ENCODE data around the gene SURF1.

SURF1 gene

DNA sequence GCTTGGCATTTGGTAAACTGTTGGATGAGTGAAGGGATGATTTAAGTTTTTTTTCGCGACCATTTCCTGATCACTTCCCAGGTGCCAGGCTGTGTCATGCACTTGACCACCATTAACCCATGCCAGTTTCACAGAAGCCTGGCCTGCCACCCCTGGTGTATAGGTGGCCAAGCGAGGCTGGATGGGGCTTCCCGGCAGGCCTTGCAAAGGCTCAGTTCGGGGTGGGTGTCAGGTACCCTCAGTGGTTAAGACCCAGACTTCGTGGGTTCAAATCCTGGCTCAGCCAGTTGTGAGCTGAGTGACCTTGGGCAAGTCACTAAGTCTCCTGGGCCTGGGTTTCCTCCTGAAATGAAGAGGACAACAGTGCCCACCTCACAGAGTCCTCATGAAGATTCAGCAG lies 10.7 kb downstream of the SURF1 start:
- Histone ChIP-seq H3K79me2 (ENCODE audit: insufficient read depth, low read length) (peaks cover 56% of the 10 kb centered on the region), H3K9ac (ENCODE audit: low read depth, low read length) (0 out of 2 replicates have a peak overlapping the region, but pooled peaks have one; percentile 91), H3K36me3 (ENCODE audit: insufficient read depth, low read length) (peaks cover 81% of the 10 kb centered on the region)

DNA sequence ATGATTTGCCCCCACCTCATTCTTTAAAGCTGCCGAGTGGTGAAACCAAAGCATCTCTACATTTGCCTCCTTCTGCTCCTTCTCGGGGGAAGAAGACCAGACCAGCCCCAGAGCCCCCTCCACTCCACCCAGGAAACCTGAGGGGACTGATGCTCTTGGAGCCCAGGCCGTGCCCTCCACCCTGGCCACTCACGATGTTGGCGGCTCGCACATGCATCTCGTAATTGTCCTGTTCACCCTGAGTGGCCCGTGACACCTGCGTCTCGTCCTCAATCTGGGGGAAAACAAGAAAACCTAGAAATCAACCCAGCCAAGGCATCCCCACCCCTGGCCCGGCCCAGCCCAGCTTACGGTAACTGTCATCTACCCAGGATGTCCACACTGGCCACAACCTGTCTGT lies 11.3 kb downstream of the SURF1 start:
- H3K27me3 ChIP-seq (ENCODE audit: insufficient read depth, low read length, poor library complexity), result no peaks in the 10 kb centered on the region
- H3K9ac ChIP-seq (ENCODE audit: low read depth, low read length), result no peak overlapping the region
- H3K27ac ChIP-seq (ENCODE audit: low read length), result no peak overlapping the region
- H2AFZ ChIP-seq (ENCODE audit: low read depth, low read length), result no peak overlapping the region
- no peak overlapping the region for H3K4me3 ChIP-seq (ENCODE audit: low read depth in 1 of 2, low read length in 2 of 2)
- H3K79me2 ChIP-seq (ENCODE audit: insufficient read depth, low read length), result peaks cover 50% of the 10 kb centered on the region
- H3K36me3 ChIP-seq (ENCODE audit: insufficient read depth, low read length), result peaks cover 81% of the 10 kb centered on the region
- ATAC-seq (ENCODE audit: insufficient read depth, low read depth), result no peak
- H3K4me1 ChIP-seq (ENCODE audit: insufficient read depth, low read length), result peaks cover 25% of the 10 kb centered on the region
- no peak overlapping the region for H3K4me2 ChIP-seq (ENCODE audit: insufficient read depth, low read length)
- H3K9me3 ChIP-seq (ENCODE audit: insufficient read depth, low read length, severe bottlenecking), result no peaks in the 10 kb centered on the region
- peaks cover 31% of the 10 kb centered on the region for H4K20me1 ChIP-seq (ENCODE audit: insufficient read depth, low read length)
- TF ChIP-seq CTCF (IDR thresholded peaks at IDR 0.05; ENCODE audit: borderline replicate concordance, extremely low read depth, low read length, poor library complexity, severe bottlenecking), result no peak
- TF ChIP-seq EZH2 (IDR thresholded peaks at IDR 0.05; ENCODE audit: borderline replicate concordance, low read depth, low read length, severe bottlenecking), result no peak
- no peak for DNase-seq

More for the DNA sequence above, 10.7 kb downstream of the SURF1 start:
- ATAC-seq (ENCODE audit: insufficient read depth, low read depth) (no peak), DNase-seq (no peak)
- no peak overlapping the region for H3K27ac ChIP-seq (ENCODE audit: low read length)
- no peak overlapping the region for H2AFZ ChIP-seq (ENCODE audit: low read depth, low read length)
- TF ChIP-seq EZH2 (IDR thresholded peaks at IDR 0.05; ENCODE audit: borderline replicate concordance, low read depth, low read length, severe bottlenecking) (no peak), CTCF (IDR thresholded peaks at IDR 0.05; ENCODE audit: borderline replicate concordance, extremely low read depth, low read length, poor library complexity, severe bottlenecking) (no peak)
- H3K4me3 ChIP-seq (ENCODE audit: low read depth in 1 of 2, low read length in 2 of 2), result no peak overlapping the region
- peaks cover 31% of the 10 kb centered on the region for H3K4me1 ChIP-seq (ENCODE audit: insufficient read depth, low read length)
- no peaks in the 10 kb centered on the region for H3K9me3 ChIP-seq (ENCODE audit: insufficient read depth, low read length, severe bottlenecking)
- H3K27me3 ChIP-seq (ENCODE audit: insufficient read depth, low read length, poor library complexity), result no peaks in the 10 kb centered on the region
- peak overlapping the region; percentile 78; the same call in 1 of the 2 replicates for H3K4me2 ChIP-seq (ENCODE audit: insufficient read depth, low read length)
- H4K20me1 ChIP-seq (ENCODE audit: insufficient read depth, low read length), result peaks cover 36% of the 10 kb centered on the region

DNA sequence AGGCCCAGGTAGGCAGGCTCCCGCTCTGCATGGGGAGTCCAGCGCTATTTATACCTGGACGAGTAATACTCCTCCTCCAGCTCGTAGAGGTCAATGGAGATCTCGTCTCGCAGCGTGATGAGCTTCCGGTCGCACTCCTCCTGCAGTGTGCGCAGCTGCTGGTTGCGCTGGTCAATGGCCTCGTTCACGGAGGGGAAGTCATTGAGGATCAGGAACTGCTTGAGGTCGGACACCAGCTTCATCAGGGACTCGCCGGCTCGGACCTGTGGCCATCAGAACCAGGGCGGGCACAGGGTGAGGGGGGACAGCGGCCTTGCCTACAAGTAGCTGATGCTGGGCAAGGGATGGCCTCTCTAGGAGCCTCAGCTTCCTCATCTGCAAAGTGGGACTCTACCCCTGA lies 12.2 kb downstream of the SURF1 start:
- Histone ChIP-seq H3K4me1 (ENCODE audit: insufficient read depth, low read length) (peaks cover 16% of the 10 kb centered on the region), H4K20me1 (ENCODE audit: insufficient read depth, low read length) (peaks cover 22% of the 10 kb centered on the region), H3K27me3 (ENCODE audit: insufficient read depth, low read length, poor library complexity) (no peaks in the 10 kb centered on the region), H3K4me3 (ENCODE audit: low read depth in 1 of 2, low read length in 2 of 2) (no peak overlapping the region), H2AFZ (ENCODE audit: low read depth, low read length) (no peak overlapping the region), H3K9ac (ENCODE audit: low read depth, low read length) (no peak overlapping the region), H3K27ac (ENCODE audit: low read length) (no peak overlapping the region), H3K79me2 (ENCODE audit: insufficient read depth, low read length) (peaks cover 40% of the 10 kb centered on the region), H3K36me3 (ENCODE audit: insufficient read depth, low read length) (peaks cover 78% of the 10 kb centered on the region), H3K9me3 (ENCODE audit: insufficient read depth, low read length, severe bottlenecking) (no peaks in the 10 kb centered on the region), H3K4me2 (ENCODE audit: insufficient read depth, low read length) (no peak overlapping the region)
- DNase-seq, result no peak
- no peak for ATAC-seq (ENCODE audit: insufficient read depth, low read depth)
- TF ChIP-seq EZH2 (IDR thresholded peaks at IDR 0.05; ENCODE audit: borderline replicate concordance, low read depth, low read length, severe bottlenecking) (no peak), CTCF (IDR thresholded peaks at IDR 0.05; ENCODE audit: borderline replicate concordance, extremely low read depth, low read length, poor library complexity, severe bottlenecking) (no peak)

GRCh38 chr9:133342570-133342969 lies 13.7 kb downstream of the SURF1 start:
- Histone ChIP-seq H2AFZ (ENCODE audit: low read depth, low read length) (no peak overlapping the region), H3K79me2 (ENCODE audit: insufficient read depth, low read length) (peaks cover 27% of the 10 kb centered on the region), H3K36me3 (ENCODE audit: insufficient read depth, low read length) (peaks cover 69% of the 10 kb centered on the region), H3K27ac (ENCODE audit: low read length) (no peak overlapping the region), H3K9me3 (ENCODE audit: insufficient read depth, low read length, severe bottlenecking) (no peaks in the 10 kb centered on the region), H3K4me2 (ENCODE audit: insufficient read depth, low read length) (no peak overlapping the region), H3K9ac (ENCODE audit: low read depth, low read length) (no peak overlapping the region), H3K4me3 (ENCODE audit: low read depth in 1 of 2, low read length in 2 of 2) (no peak overlapping the region), H4K20me1 (ENCODE audit: insufficient read depth, low read length) (peaks cover 15% of the 10 kb centered on the region; the same call in 1 of the 2 replicates), H3K4me1 (ENCODE audit: insufficient read depth, low read length) (peaks cover 13% of the 10 kb centered on the region), H3K27me3 (ENCODE audit: insufficient read depth, low read length, poor library complexity) (no peaks in the 10 kb centered on the region)
- no peak for ATAC-seq (ENCODE audit: insufficient read depth, low read depth)
- TF ChIP-seq CTCF (IDR thresholded peaks at IDR 0.05; ENCODE audit: borderline replicate concordance, extremely low read depth, low read length, poor library complexity, severe bottlenecking), result peak; percentile 33
- TF ChIP-seq EZH2 (IDR thresholded peaks at IDR 0.05; ENCODE audit: borderline replicate concordance, low read depth, low read length, severe bottlenecking), result no peak
- no peak for DNase-seq

Data from DND-41 (cell line).